Astrocyte (in vitro differentiated cells and primary cell): ENCODE measurements around the gene C5orf63.

Experiments used
- EZH2 ChIP-seq: IDR thresholded peaks from 2 replicates; pipeline ENCODE4 v1.6.1; 2012; ENCODE audit warnings: mild to moderate bottlenecking, low read length, inconsistent platforms; ENCODE audit not compliant: insufficient read depth
- TF ChIP-seq, protein P1 (sequence below): IDR thresholded peaks from 2 replicates; pipeline ENCODE4 v1.5.1; 2011; ENCODE audit warnings: low read depth, mild to moderate bottlenecking, inconsistent platforms, low read length, moderate library complexity; ENCODE audit not compliant: insufficient read depth

DNA sequence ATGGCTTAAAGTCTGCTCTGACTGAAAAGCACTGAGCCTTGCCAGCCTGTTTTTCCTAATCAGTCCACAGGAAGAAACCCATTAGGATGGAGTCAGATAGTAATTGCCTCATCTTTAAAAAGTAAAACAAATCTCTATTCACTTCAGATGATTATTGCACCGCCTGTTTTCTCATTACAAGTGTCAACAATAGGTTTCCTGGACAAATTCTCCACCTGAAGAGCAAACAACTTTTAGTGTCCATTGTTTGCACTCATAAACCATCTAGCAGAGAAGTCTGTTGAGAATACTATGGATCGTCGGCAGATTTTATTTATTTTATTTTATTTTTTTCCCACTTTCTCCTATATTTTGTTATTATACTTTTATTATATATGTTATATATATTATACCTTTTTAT, 20.3 kb downstream of the C5orf63 start:
- TF ChIP-seq, protein P1, sequence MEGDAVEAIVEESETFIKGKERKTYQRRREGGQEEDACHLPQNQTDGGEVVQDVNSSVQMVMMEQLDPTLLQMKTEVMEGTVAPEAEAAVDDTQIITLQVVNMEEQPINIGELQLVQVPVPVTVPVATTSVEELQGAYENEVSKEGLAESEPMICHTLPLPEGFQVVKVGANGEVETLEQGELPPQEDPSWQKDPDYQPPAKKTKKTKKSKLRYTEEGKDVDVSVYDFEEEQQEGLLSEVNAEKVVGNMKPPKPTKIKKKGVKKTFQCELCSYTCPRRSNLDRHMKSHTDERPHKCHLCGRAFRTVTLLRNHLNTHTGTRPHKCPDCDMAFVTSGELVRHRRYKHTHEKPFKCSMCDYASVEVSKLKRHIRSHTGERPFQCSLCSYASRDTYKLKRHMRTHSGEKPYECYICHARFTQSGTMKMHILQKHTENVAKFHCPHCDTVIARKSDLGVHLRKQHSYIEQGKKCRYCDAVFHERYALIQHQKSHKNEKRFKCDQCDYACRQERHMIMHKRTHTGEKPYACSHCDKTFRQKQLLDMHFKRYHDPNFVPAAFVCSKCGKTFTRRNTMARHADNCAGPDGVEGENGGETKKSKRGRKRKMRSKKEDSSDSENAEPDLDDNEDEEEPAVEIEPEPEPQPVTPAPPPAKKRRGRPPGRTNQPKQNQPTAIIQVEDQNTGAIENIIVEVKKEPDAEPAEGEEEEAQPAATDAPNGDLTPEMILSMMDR, result no peak
- no peak for TF ChIP-seq EZH2
